ENCODE results near the gene LCN9.
"Not testable (repeated sequence)": the region's sequence is repeated elsewhere in the genome, so short reads cannot be mapped to it uniquely, and the experiment has no call there.

Gene LCN9, protein sequence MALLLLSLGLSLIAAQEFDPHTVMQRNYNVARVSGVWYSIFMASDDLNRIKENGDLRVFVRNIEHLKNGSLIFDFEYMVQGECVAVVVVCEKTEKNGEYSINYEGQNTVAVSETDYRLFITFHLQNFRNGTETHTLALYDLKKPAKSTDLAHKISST

DNA sequence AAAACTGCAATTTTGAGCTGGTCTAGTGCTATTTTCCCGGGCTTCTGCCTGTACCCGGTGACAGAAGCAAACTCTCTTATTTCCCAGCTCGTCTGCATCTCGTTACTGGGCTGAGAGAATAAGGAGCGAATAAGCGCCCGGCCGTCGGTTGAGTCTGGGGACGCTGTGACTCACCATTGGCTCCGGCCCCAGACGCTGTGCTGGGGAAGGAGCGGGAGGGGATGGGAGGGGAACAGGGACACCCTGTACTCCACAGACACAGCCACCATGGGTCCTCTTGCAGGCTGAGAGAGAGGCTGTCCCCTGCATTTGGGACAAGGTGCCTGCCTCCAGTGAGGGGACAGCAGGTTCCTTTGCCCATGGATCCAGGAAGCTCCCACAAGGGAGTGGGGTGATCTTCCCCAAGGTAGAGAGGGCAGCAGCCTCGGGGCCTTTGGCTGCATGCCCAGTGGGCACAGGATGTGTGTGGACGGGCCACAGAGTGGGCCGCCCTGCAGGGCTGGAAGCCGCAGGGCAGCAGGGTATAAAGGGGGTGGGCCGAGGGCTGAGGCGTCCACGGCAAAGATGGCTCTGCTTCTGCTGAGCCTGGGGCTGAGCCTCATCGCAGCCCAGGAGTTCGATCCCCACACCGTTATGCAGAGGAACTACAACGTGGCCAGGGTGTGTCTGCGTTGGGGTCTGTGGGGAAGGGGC, at the start of gene LCN9:
Gene LCN9, plus strand, starts transcription at position 552 of the 693 bp plus-strand sequence. Its CDS starts 13 bp downstream, at position 565.
- DNase-seq = peak; percentile 75

GRCh38 chr9:135613946-135614805, 48.9 kb upstream of the LCN9 start:
- no peak for DNase-seq

DNA sequence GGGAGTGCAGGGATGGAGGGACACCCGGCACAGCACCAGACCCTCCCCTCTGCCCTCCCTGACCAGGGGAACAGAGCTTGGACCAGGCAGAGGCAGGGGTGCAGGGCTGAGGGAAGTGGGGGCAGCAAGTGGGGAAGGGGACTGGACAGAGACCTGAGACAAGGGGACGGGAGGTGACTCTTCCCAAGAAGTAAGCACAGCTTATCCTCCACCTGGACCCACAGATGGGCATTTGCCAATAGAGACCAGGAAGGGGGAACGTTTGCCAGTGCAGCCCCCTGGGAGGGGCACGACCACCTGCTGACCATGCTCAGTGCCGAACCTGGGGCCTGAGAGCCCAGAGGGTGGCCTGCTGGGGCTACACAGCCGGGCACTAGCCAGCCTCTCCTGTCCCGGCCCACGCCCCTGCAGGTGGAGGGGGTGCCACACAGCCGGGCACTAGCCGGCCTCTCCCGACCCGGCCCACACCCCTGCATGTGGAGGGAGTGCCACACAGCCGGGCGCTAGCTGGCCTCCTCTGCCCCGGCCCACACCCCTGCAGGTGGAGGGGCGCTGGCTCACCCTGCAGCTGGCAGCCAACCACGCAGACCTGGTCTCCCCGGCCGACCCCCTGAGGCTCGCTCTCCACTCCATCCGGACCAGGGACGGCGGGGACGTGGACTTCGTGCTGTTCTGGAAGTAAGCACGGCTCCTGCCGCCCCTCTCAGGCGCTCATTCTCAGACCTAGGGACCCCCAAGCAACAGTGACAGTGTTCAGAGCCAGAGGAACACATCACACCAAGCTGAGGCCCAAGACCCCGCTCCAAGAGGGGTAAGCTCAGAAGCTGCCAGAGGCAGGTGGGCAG, 48.1 kb upstream of the LCN9 start:
- no peak for DNase-seq

DNA sequence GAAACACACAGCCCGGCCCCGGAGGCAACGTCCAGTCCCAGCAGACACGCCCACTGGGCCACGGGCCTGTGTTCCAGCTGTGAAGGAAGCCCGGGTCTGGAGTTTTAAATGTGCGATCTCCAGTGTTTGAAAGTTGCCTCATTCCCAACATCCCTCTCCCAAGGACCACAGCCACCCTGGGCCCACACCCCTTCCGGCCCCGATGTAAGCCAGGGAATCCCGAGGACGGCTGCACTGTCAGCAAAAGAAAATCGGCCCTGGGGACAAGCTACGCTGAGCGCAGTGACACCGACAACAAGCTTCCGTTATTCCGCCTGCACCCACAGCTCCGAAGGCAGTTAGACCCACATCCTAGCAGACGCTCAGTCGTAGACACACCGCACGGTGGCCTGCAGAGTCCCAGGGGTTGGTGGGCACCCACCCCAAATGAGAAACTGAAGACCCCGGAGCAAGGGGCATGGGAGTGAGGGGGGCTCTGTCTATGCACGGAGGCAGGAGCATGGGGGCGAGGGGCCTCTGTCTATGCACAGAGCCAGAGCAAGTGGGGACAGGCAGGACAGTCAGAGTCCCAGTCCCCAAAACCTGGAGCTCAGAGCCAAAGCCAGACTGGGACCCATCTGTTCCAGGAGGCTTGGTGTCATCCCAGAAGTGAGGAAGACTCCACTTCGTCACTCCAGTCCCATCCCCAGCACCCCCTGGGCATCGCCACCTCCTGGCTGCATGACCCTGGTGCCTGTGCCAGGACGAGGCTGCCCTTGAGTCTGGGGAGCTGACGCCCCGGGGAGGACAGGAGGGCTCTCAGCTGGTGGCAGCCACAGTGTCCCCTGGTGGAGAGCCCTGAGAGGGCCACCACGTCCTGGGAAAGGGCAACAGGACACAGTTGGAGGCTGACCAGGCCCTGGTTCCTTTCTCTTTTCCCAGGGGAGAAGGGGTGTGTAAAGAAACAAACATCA, 47.2 kb upstream of the LCN9 start:
- DNase-seq = no peak

DNA sequence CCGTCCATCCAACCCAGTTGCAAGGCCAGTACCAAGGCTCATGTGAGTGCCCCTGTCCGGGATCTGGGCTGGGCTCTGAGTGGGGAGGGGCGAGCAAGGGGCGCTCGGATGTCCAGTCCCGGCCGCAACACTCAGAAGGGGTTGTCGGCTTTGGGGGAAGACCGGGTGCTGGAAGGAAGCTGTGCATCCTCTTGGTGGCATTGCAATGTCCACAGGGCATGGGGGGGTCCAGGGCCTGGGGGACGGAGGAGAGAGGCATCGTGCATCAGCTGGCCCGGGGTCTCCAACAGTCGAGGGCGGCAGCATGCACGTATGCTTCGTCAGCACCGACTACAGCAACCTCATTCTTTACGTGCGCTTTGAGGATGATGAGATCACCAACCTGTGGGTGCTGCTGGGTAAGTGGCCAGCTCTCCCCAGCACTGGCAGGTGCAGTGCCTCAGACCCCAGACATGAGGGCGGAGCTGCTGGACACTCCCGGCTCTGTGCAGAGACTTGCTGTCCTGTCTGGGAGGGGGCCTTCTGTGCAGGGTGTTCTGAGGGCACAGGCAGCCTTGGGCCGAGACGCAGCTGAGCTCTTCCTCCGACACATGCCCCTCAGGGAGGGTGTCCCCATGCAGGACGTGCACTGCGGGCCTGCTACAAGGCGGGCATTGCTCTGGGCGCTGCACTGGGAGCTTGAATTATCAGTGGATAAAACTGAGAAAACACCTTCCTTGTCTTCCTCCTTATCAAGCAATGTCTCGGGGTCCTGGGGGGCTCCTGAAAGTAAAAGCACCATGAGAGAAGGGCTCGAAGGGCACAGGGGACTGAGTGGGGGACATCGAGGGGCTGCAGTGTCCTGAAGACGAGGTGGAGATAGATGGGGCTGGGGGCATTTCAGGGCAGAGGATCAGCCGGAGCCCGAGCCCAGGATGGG, 46.2 kb upstream of the LCN9 start:
- no peak for DNase-seq

- DNase-seq = no peak
These were observed 45.6 kb upstream of the LCN9 start for GRCh38 chr9:135617538-135617900.

DNA sequence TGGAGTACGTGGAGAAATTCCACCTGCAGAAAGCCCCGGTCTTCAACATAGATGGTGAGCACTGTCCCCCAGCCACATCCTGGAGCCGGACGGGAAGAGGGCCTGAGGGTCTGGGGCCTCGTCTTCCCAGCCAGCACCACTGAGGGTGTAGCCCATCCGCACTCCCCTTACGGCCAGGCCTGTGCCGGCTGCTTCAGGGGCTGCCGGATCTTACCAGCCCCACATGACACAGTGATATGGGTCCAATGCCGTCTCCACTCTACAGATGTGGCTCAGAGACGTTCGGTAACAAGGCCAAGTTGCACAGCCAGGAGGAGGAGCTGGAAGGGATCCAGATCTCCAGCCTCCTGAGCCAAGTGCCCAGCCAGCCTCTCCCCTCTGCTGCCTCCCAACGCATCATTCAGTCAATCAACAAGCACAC, 45.1 kb upstream of the LCN9 start:
- no peak for DNase-seq

GRCh38 chr9:135618866-135619598, 44.1 kb upstream of the LCN9 start:
- no peak for DNase-seq

DNA sequence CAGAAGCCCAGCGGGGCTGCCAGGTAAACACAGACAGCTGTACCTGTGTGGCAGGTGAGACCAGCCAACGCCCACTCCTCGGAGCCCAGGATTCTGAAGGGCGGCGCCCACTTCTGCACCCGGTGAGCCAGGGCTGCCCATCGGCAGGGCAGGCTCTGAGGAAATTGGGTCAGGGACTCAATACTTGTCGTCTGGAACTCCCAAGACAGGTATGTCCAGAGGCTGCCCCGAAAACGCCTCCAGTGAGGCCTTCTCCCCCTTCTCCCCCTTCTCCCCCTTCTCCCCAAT, 43.6 kb upstream of the LCN9 start:
- no peak for DNase-seq

GRCh38 chr9:135620558-135620957, 42.6 kb upstream of the LCN9 start:
- no peak for DNase-seq

DNA sequence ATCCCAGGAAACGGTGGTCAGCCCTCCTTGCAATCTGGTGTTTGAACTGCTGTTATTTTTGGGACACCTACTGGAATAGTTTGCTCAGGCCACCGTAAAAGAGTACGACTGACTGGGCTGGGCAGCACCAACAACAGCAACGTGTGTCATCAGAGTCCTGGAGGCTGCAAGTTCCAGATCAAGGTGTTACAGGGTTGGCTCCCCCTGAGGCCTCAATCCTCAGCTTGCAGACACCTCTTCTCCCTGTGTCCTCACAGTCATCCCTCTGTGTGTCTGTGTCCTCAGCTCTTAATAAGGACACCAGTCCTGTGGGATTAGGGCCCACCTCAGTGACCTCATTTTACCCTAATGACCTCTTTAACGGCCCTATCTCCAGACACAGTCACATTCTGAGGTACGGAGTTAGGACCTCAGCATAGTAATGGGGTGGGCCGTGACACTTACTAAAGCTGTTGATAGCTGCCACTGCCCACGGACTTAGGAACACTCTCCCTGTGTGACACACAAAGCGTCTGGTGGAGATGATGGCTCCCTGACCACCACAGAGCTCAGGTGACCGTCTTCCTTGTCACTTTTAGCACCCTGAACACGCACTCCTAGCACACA, 40.6 kb upstream of the LCN9 start:
- DNase-seq = no peak

DNA sequence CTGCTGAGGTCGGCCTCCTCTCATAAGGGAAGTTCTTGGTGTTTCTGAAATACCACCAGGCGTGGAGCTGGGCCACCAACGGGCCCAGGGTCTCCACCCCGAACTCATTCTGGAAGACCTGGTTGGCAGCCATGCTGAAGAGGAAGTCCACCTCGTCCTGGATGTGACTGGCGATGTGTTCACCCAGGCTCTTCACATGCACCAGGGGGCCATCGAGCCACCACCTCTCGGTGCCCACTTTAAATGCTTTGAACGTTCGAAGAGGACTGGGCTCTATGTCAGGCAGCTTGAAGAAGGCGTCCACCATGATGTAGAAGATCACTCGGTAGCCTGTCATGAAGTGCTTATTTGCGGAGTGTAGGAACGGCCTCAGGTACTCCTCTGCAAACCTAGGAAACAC, 38.8 kb upstream of the LCN9 start:
- DNase-seq = no peak

DNA sequence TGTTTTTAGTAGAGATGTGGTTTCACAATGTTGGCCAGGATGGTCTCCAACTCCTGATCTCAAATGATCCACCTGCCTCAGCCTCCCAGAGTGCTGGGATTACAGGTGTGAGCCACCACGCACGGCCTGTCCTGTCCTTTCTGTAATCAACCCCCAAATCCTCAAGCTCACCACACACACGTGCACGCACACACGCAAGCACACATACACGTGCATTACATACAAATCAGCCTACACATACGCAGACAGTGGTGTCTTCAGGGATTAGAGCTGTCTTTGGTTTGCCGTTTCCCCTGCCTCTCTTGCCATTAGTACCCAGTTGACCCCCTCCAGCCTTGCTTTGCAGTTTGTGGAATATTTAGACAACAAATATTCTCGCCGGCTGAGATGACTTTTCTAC, 30.3 kb upstream of the LCN9 start:
- DNase-seq = no peak

GRCh38 chr9:135636930-135637530, 26.1 kb upstream of the LCN9 start:
- DNase-seq = not testable (repeated sequence)

DNA sequence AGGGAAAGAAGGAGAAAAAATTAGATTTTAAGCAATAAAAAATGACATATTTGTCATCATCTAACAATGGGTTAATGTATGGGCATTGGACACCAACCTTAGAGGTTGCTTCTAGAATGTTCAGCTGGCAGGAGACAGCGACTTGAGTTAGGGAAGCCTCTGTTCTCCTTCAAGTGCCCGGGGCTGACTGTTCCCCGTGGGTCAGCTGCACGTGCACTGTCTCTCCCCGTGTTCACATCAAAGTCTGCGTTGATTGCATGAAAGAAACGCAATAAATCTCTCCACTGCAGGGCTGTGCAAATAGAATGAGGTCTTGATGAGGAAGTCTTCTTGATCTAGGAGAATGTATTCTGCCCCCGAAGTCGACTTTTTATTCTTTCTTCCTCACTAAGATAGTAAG, 23.9 kb upstream of the LCN9 start, which contains the start of gene GLT6D1:
Gene GLT6D1, minus strand, starts transcription at position 345 of the 400 bp plus-strand sequence. CDS start 353 bp downstream, outside the sequence.
- no peak for DNase-seq

DNA sequence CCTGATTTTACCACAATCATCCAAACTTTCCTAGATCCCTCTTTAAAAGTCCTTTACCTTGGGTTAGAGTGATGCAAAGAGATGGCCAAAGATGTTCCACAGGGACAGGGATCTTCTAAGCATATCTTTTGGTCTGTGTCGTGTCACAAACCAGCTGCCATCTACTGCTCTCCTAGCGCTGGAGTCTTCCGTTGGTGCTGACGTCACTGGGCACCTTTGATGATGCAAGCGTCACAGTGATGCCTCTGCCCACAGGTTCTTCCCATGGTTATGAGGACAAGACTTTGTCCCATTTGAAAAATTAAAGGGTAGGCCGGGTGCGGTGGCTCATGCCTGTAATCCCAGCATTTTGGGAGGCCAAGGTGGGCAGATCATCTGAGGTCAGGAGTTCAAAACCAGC, 22.1 kb upstream of the LCN9 start:
- DNase-seq = no peak

- DNase-seq = no peak
These were observed 21.4 kb upstream of the LCN9 start for GRCh38 chr9:135641745-135642144.

- DNase-seq = no peak
These were observed 18.4 kb upstream of the LCN9 start for GRCh38 chr9:135644631-135645218.

- DNase-seq = no peak
These were observed 15.2 kb upstream of the LCN9 start for GRCh38 chr9:135647884-135648283.

Data from femur (tissue), 1 donor.